ENCODE data around the gene PRKN.

DNA sequence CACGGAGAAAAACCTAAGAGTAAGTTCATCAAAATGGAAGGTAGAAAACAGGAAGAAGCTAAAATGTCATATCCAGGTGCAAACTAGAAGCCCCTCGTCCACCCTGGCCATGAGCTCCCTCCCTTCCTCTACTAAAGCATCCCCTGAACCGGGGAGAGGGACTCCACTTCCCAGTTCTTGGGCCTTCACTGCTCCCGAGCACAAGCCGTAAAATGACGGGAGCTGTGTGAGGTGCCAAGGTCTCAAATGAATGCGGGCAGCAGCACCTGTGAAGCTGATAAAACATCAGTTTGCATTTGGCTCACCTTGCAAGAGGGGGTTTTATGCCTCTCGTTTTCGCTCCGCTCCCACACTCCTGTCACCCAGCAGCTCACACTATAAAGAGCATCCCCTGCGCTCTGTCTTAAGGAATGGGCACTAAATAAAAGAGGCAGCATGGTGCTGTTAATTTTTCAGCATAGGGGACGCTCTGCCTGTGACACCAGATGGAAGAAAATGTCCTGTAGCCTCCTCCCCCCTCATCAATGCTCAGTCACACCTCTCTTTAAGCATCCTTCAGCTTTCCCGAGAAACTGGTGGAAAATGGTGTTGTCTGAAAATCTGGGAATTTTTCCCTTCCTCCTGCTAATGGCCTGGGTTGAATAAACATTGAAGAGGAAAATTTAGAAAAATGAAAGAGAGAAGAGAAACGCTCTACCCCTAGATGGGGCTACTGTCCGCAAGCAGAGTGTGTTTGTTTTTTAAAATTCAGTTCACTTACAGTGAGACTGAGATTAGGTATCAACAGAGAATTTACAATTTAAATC, 890.7 kb downstream of the PRKN start:
- TF ChIP-seq, protein P1, sequence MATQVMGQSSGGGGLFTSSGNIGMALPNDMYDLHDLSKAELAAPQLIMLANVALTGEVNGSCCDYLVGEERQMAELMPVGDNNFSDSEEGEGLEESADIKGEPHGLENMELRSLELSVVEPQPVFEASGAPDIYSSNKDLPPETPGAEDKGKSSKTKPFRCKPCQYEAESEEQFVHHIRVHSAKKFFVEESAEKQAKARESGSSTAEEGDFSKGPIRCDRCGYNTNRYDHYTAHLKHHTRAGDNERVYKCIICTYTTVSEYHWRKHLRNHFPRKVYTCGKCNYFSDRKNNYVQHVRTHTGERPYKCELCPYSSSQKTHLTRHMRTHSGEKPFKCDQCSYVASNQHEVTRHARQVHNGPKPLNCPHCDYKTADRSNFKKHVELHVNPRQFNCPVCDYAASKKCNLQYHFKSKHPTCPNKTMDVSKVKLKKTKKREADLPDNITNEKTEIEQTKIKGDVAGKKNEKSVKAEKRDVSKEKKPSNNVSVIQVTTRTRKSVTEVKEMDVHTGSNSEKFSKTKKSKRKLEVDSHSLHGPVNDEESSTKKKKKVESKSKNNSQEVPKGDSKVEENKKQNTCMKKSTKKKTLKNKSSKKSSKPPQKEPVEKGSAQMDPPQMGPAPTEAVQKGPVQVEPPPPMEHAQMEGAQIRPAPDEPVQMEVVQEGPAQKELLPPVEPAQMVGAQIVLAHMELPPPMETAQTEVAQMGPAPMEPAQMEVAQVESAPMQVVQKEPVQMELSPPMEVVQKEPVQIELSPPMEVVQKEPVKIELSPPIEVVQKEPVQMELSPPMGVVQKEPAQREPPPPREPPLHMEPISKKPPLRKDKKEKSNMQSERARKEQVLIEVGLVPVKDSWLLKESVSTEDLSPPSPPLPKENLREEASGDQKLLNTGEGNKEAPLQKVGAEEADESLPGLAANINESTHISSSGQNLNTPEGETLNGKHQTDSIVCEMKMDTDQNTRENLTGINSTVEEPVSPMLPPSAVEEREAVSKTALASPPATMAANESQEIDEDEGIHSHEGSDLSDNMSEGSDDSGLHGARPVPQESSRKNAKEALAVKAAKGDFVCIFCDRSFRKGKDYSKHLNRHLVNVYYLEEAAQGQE (IDR thresholded peaks at IDR 0.05; ENCODE audit: unreplicated experiment), result no peak
- TF ChIP-seq, protein P2, sequence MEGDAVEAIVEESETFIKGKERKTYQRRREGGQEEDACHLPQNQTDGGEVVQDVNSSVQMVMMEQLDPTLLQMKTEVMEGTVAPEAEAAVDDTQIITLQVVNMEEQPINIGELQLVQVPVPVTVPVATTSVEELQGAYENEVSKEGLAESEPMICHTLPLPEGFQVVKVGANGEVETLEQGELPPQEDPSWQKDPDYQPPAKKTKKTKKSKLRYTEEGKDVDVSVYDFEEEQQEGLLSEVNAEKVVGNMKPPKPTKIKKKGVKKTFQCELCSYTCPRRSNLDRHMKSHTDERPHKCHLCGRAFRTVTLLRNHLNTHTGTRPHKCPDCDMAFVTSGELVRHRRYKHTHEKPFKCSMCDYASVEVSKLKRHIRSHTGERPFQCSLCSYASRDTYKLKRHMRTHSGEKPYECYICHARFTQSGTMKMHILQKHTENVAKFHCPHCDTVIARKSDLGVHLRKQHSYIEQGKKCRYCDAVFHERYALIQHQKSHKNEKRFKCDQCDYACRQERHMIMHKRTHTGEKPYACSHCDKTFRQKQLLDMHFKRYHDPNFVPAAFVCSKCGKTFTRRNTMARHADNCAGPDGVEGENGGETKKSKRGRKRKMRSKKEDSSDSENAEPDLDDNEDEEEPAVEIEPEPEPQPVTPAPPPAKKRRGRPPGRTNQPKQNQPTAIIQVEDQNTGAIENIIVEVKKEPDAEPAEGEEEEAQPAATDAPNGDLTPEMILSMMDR (conservative IDR thresholded peaks at IDR 0.05; ENCODE audit: low read depth in 2 of 2), result peak; percentile 66 to 69
- TF ChIP-seq EZH2 (IDR thresholded peaks at IDR 0.05; ENCODE audit: low read depth, unreplicated experiment), result no peak

Measured in GM23338 (cell line).